COLO829 (cell line): ENCODE data around the gene YDJC.
"Not testable (repeated sequence)": the region's sequence is repeated elsewhere in the genome, so short reads cannot be mapped to it uniquely, and the experiment has no call there.

Experiments used
- DNase-seq: peaks from one replicate; pipeline ENCODE4 v3.0.0; 2012; ENCODE audit warnings: low spot score

YDJC gene

GRCh38 chr22:21606775-21607174 is 23.0 kb downstream of the YDJC start:
- no peak for DNase-seq

GRCh38 chr22:21605887-21606564 is 23.8 kb downstream of the YDJC start:
- no peak for DNase-seq

- no peak for DNase-seq
Observed at GRCh38 chr22:21603973-21604372, 25.8 kb downstream of the YDJC start.

- no peak for DNase-seq
Observed at GRCh38 chr22:21602579-21602978, 27.2 kb downstream of the YDJC start.

GRCh38 chr22:21599053-21599893 is 30.5 kb downstream of the YDJC start:
- DNase-seq = no peak

- DNase-seq = no peak
Observed at GRCh38 chr22:21598302-21598701, 31.5 kb downstream of the YDJC start.

GRCh38 chr22:21596356-21597135 is 33.3 kb downstream of the YDJC start:
- not testable (repeated sequence) for DNase-seq

- DNase-seq = no peak
Observed at GRCh38 chr22:21594865-21595452, 34.9 kb downstream of the YDJC start.

GRCh38 chr22:21593406-21594232 is 36.2 kb downstream of the YDJC start:
- DNase-seq = no peak

- no peak for DNase-seq
Observed at GRCh38 chr22:21592422-21592821, 37.4 kb downstream of the YDJC start.

- no peak for DNase-seq
Observed at GRCh38 chr22:21591695-21592094, 38.1 kb downstream of the YDJC start.

GRCh38 chr22:21590809-21591641 is 38.8 kb downstream of the YDJC start:
- no peak for DNase-seq

GRCh38 chr22:21589396-21589795 is 40.4 kb downstream of the YDJC start:
- no peak for DNase-seq

- peak; percentile 76 for DNase-seq
Observed at GRCh38 chr22:21587803-21588611, 41.8 kb downstream of the YDJC start.

GRCh38 chr22:21585389-21585788 is 44.4 kb downstream of the YDJC start:
- no peak for DNase-seq

GRCh38 chr22:21582801-21583740 is 46.8 kb downstream of the YDJC start:
- no peak for DNase-seq

GRCh38 chr22:21581009-21581713 is 48.7 kb downstream of the YDJC start:
- not testable (repeated sequence) for DNase-seq

- not testable (repeated sequence) for DNase-seq
Observed at GRCh38 chr22:21580623-21581007, 49.2 kb downstream of the YDJC start.
